Kidney (tissue), 14 donors: ENCODE measurements around the gene BCL2L11. TPM values are rescaled to one million over a fixed set of nuclear protein-coding genes. Genes with fewer than 3 reads are reported as not detected.
A peak's percentile ranks its signal among the peaks of the same experiment; 100 is the strongest.

Source experiments
- DNase-seq, 5 donors: peaks; one replicate each; pipeline ENCODE4 v3.0.0-alpha.2; 2013 to 2020
- FAIRE-seq: peaks from 2 replicates; lab custom pipeline; 2012; peaks lifted over from hg19 to GRCh38; lab: Jason Lieb, UNC
- H3K27ac ChIP-seq, 2 donors: one replicate each; pipeline ENCODE4 v1.7.0; 2013; ENCODE audit warnings: low read depth in 2 of 2, low read length in 2 of 2, inconsistent platforms in 1 of 2
- H3K27me3 ChIP-seq: one replicate; pipeline ENCODE4 v1.7.1; 2013; ENCODE audit warnings: low read length, inconsistent platforms; ENCODE audit not compliant: control insufficient read depth, insufficient read depth
- H3K36me3 ChIP-seq, 3 donors: one replicate each; pipeline versions ENCODE4 v1.7.0 to v1.7.1; 2013; ENCODE audit warnings: low read length in 3 of 3, control low read depth in 1 of 3, inconsistent platforms in 1 of 3; ENCODE audit not compliant: insufficient read depth in 3 of 3, control insufficient read depth in 2 of 3
- H3K4me1 ChIP-seq, 3 donors: one replicate each; pipeline versions ENCODE4 v1.7.0 to v1.7.1; 2013; ENCODE audit warnings: low read length in 3 of 3, inconsistent platforms in 1 of 3, low read depth in 1 of 3; ENCODE audit not compliant: control insufficient read depth in 2 of 3, insufficient read depth in 2 of 3
- H3K4me3 ChIP-seq, 3 donors: one replicate each; pipeline versions ENCODE4 v1.7.0 to v1.8.1; 2013; ENCODE audit warnings: low read length in 3 of 3, control low read depth in 1 of 3, inconsistent platforms in 1 of 3
- H3K9ac ChIP-seq, 3 donors: one replicate each; pipeline versions ENCODE4 v1.7.0 to v1.7.1; 2013; ENCODE audit warnings: low read length in 3 of 3, control low read depth in 1 of 3, inconsistent platforms in 1 of 3
- H3K9me3 ChIP-seq, 3 donors: one replicate each; pipeline versions ENCODE4 v1.7.0 to v1.7.1; 2013; ENCODE audit warnings: low read length in 3 of 3, control low read depth in 1 of 3, inconsistent platforms in 1 of 3; ENCODE audit not compliant: control insufficient read depth in 2 of 3, insufficient read depth in 1 of 3
- intact Hi-C: fragments of 100-400 bp; cut with DNase I; formaldehyde crosslinking; loops from one replicate; pipeline ENCODE4 v1.11.1; 2022
- polyA plus RNA-seq: library from polyadenylated mRNA; stranded (reverse); fragments of 350-450 nt; fragmentation: Illumina TruSeq; extraction: RNeasy Lipid Tissue Mini Kit (QIAGEN cat#74804); gene quantifications from one replicate; pipeline ENCODE4 v1.2.3, GENCODE V29; 2014; ENCODE audit warnings: low read depth, low replicate concordance; ENCODE audit not compliant: insufficient read depth
- total RNA-seq: library from RNA; stranded (reverse); fragmentation: NEBNext Ultra II Directional; extraction: Animal tissue kit (Norgen Biotek cat#: 25700); gene quantifications from one replicate; pipeline ENCODE4 v1.2.1, GENCODE V29; 2021
- TF ChIP-seq, protein P1 (sequence below): IDR thresholded peaks from 3 replicates; pipeline ENCODE4 v1.5.1; 2012; ENCODE audit warnings: mild to moderate bottlenecking, moderate library complexity, borderline replicate concordance; ENCODE audit not compliant: insufficient read depth; ENCODE audit errors: extremely low read depth
- donor health status: control.
- donor health status: control.
- donor health status: control.
- donor health status: control.
- donor health status: control.
- donor health status: DM: yes; HTN: yes; CAD: no.
- donor health status: Normal renal cell carcinoma (clear cell type).

The BCL2L11 gene
- total and polyA plus RNA-seq, 2 donors from 2014 or later: 6.5 to 32.7 TPM

DNA sequence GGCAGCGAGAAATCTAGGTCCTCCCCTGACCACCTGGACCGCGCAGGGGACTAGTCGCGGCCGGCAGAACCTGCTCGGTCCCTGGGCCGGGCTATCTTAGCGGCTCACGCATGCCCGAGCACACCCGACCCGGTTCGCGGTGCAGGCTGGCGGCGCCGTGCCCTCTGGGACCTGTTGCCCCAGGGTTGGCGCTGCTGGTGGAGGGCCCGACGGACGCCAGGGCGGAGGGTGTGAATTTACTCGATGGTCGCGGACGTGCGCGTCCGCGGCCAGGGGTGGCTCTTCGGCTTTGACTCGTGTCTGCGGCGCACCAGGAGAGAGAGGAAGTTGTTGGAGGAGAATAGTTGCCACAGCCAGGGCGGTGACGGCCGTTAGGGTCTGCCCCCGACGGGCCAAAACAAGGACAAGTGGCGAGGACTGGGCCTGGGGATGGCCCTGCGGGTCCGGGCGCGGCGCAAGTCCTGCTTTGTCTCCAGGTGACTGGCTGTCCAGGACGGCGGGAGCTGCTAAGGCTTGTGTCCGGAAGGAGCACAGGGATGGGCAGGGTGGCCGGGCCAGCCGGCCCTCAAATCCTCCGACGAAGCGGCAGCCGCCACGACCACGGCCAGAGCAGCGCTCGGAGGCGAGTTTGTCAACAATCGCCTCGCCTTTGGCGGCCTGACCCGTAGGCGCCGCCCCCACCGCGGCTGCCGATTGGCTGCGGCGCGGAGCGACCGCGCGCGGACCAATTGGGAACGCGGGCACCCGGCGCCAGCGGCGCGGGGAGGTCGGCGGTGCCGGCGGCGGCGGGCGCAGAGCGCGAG lies 1.3 kb downstream of the BCL2L11 start:
- Histone ChIP-seq H3K4me3 (peak overlapping the region; percentile 60 to 76 (median 75)), H3K27ac (peak overlapping the region; percentile 83 to 91), H3K4me1 (peaks cover 0 to 21% (median 5%) of the 10 kb centered on the region in 3 donors), H3K27me3 (peaks cover 14% of the 10 kb centered on the region), H3K9ac (peak overlapping the region in 2 of 3 donors; percentile 70 to 86), H3K9me3 (no peaks in the 10 kb centered on the region), H3K36me3 (peaks cover 0 to 14% (median 8%) of the 10 kb centered on the region in 3 donors)
- FAIRE-seq: no peak
- intact Hi-C loops: no loop called here
- TF ChIP-seq, protein P1, sequence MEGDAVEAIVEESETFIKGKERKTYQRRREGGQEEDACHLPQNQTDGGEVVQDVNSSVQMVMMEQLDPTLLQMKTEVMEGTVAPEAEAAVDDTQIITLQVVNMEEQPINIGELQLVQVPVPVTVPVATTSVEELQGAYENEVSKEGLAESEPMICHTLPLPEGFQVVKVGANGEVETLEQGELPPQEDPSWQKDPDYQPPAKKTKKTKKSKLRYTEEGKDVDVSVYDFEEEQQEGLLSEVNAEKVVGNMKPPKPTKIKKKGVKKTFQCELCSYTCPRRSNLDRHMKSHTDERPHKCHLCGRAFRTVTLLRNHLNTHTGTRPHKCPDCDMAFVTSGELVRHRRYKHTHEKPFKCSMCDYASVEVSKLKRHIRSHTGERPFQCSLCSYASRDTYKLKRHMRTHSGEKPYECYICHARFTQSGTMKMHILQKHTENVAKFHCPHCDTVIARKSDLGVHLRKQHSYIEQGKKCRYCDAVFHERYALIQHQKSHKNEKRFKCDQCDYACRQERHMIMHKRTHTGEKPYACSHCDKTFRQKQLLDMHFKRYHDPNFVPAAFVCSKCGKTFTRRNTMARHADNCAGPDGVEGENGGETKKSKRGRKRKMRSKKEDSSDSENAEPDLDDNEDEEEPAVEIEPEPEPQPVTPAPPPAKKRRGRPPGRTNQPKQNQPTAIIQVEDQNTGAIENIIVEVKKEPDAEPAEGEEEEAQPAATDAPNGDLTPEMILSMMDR: no peak
- DNase-seq: peak; percentile 91 to 96 (median 94)

DNA sequence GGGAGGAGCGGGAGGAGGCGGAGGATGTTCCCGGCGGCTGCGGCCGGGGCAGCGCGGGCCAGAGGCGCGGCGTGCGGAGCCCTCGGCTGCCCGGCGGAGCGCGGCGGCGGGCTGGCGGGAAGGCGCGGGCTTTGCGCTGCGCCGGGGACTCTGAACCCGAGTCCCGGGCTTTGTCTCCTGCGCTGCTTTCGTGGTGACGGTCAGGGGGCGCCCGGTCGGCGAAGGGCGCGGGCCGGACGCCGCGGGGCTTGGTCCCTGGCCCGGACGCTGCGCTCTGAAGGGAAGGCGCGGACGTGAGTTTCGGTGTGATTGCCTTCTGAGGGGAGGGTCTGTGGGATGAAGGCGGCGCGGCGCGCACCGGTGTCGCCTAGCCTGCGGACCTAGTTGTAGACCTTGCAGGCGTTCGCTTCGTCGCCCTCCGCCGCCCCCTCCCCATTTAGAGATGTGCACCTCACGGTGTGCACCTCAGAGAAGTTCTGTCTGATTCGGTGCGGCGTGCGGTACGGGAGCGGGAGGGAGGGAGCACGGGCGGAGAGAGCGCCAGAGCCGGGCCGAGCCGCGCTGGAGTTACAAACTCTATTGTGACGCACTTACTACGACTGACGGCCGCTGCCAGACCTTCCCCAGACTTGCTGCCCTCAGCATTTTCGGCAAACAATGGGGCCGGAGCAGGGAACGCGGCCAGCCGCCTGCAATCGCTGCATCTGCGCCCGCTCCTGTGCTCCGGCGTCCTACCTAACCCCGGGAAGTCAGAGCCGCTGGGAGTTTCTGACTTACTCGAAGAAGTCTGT lies 2.1 kb downstream of the BCL2L11 start:
- peak overlapping the region; percentile 70 to 84 (median 83) for H3K4me3 ChIP-seq
- no peak for FAIRE-seq
- H3K27ac ChIP-seq: peak overlapping the region; percentile 88 to 90
- H3K9ac ChIP-seq: peak overlapping the region; percentile 60 to 77 (median 75)
- TF ChIP-seq, protein P1: no peak
- peaks cover 0 to 14% (median 8%) of the 10 kb centered on the region in 3 donors for H3K36me3 ChIP-seq
- H3K4me1 ChIP-seq: peaks cover 0 to 16% (median 5%) of the 10 kb centered on the region in 3 donors
- H3K9me3 ChIP-seq: no peaks in the 10 kb centered on the region
- peak; percentile 78 to 95 (median 86) for DNase-seq
- H3K27me3 ChIP-seq: peaks cover 11% of the 10 kb centered on the region
- intact Hi-C loops: no loop called here

DNA sequence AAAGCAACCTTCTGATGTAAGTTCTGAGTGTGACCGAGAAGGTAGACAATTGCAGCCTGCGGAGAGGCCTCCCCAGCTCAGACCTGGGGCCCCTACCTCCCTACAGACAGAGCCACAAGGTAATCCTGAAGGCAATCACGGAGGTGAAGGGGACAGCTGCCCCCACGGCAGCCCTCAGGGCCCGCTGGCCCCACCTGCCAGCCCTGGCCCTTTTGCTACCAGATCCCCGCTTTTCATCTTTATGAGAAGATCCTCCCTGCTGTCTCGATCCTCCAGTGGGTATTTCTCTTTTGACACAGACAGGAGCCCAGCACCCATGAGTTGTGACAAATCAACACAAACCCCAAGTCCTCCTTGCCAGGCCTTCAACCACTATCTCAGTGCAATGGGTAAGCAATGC lies 3.0 kb downstream of the BCL2L11 start:
- TF ChIP-seq, protein P1: no peak
- DNase-seq: peak in 1 of 5 donors; percentile 44
- H3K9me3 ChIP-seq: no peaks in the 10 kb centered on the region
- peaks cover 0 to 14% (median 8%) of the 10 kb centered on the region in 3 donors for H3K36me3 ChIP-seq
- peaks cover 0 to 16% (median 5%) of the 10 kb centered on the region in 3 donors for H3K4me1 ChIP-seq
- FAIRE-seq: no peak
- no peak overlapping the region for H3K27ac ChIP-seq
- H3K4me3 ChIP-seq: peak overlapping the region in 1 of 3 donors; percentile 84
- H3K27me3 ChIP-seq: peaks cover 3% of the 10 kb centered on the region
- intact Hi-C loops: no loop called here
- H3K9ac ChIP-seq: peak overlapping the region in 1 of 3 donors; percentile 28
